ENCODE data around the gene RAPGEF2.
A peak's percentile ranks its signal among the peaks of the same experiment; 100 is the strongest.

Gene RAPGEF2

GRCh38 chr4:159195361-159195769 lies 92.5 kb downstream of the RAPGEF2 start:
- no peak for DNase-seq (ENCODE audit: low spot score)

- peak; percentile 44 for DNase-seq (ENCODE audit: low spot score)
Measured at GRCh38 chr4:159197260-159197884, 94.5 kb downstream of the RAPGEF2 start.

DNA sequence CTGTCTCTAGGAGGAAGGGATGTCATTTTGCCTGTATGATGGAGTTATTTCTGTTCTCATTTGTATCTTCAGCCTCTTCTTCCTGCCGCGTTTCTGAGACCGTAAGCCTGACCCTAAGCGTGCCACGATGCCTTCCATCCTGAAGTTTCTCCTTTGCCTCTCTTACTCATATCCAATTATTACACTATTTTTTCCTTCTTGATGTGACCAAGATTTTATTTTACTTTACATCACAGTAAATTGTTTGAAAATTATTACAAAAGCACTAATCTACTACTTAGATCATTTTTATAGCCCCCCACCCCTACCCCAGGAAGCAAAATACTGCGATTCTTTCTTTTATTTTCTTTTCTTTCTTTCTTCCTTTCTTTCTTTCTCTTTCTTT lies 95.0 kb downstream of the RAPGEF2 start:
- no peak for DNase-seq (ENCODE audit: low spot score)

DNA sequence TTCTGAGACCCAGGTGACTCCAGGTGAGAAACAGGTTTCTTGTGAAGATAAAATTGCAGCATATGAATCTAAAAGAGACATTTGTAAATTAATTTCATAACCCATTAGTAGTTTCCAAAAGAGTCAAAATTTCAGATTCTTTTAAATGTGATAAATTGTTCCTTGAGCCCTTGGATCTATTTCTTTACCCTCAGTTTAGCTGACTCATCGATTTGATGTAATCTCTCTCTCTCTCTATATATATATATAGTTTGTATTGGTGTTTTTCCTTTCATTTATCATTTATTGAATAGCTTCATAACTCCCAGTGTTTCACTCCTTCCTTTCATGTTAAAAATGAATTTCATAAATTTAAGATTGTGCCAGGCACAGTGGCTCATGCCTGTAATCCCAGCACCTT lies 96.9 kb downstream of the RAPGEF2 start:
- no peak for DNase-seq (ENCODE audit: low spot score)

DNA sequence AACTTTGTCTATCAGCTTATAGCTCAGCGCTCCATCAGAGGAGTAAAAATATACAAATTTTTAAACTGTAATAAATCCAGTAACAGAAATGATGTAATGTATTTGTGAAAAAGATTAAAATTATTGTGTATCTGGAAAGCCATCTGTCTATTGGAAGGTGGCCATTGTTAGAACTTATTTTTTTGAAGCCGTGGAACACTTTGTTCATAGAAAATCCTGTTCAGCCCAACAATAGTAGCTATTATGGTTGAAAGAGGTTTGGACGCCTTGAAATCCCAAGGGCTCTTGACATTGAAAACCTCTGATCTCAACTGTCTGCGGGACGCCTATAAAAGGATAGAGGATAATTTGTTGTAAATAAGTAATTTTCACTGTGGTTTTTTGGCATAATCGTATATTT lies 98.3 kb downstream of the RAPGEF2 start:
- DNase-seq (ENCODE audit: low spot score) = no peak

- DNase-seq (ENCODE audit: low spot score) = no peak
Measured at GRCh38 chr4:159204566-159204965, 101.7 kb downstream of the RAPGEF2 start.

DNA sequence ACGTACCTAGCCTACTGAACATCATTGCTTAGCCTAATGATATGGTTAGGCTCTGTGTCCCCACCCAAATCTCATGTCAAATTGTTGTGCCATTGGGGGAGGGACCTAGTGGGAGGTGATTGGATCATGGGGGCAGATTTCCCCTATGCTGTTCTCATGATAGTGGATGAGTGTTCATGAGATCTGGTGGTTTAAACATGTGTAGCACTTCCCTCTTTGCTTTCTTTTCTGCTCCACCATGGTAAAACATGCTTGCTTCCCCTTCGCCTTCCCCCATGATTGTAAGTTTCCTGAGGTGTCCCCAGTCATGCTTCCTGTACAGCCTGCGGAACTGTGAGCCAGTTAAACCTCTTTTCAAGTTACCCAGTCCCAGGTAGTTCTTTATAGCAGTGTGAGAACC lies 102.6 kb downstream of the RAPGEF2 start:
- DNase-seq (ENCODE audit: low spot score) = no peak

DNA sequence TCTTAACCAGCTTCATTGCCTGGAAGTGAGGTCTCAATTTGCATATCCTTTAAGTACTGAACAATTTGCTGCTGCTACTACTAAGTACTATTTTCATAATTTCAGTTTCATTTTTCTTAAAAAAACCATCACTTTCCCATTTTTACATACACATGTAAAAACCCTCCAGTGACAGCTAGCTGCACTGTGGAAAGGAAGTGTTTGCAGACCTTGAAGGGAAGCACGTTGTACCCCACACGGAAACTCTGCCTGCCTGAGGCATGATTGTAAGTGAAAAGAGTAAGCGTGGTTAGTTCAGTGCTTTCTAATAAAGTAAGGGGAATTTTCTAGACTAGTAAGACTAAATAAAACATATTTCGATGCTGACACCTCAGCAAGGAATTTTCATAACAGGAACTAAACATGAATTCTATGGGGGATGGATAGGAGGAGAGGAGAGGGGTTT lies 103.6 kb downstream of the RAPGEF2 start:
- DNase-seq (ENCODE audit: low spot score) = no peak

- DNase-seq (ENCODE audit: low spot score) = no peak
Measured at GRCh38 chr4:159209249-159209648, 106.4 kb downstream of the RAPGEF2 start.

- DNase-seq (ENCODE audit: low spot score) = no peak
Measured at GRCh38 chr4:159210975-159211374, 108.1 kb downstream of the RAPGEF2 start.

DNA sequence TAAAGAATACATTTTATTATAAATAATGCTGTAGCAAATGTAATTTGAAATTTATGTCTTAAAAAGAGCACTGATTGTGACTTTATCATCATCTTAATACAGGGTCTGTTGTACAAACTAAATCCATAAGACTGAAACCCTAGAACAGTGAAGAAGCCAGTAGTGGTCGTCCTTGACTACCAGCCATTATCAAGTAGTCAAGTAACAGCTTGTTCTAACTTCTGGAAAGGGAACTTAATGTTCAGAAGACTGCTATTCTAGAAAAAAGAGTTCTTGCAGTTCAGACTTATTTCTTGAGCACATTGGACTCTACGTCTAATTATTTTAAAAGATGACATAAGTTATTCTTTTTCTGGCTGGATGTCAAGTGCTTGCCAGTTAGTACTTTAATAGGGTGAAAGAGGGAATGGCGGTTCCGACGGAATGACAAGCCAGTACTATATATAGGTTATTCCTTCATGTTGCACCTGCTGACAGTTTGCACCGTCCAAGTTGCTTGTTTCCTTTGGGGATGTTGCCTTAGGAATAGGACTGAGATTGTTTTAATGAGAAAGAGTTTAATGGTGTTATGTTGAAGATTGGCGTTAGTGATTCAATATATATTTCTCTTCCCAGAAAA lies 109.9 kb downstream of the RAPGEF2 start:
- no peak for DNase-seq (ENCODE audit: low spot score)

GRCh38 chr4:159216834-159217233 lies 114.0 kb downstream of the RAPGEF2 start:
- DNase-seq (ENCODE audit: low spot score) = no peak

- no peak for DNase-seq (ENCODE audit: low spot score)
Measured at GRCh38 chr4:159219862-159220261, 117.0 kb downstream of the RAPGEF2 start.

DNA sequence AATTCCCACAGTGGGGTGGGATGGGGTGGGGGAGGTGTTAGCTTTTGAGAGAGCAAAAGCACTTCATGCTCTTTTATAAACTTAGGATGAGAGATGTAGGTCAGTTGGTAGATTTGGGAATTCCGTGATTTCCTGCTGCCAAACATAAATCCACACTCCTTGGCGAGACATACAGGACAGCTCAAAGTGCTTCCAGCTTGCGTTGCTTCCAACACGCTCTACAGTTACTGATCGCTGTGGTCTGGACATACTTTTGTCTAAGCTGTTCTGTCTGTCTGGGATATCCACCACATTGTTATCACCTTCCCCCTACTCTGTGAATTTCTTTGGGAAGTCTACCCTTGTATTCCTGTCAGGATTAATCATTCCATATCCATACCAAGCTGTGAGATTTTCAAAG lies 117.5 kb downstream of the RAPGEF2 start:
- DNase-seq (ENCODE audit: low spot score) = no peak

DNA sequence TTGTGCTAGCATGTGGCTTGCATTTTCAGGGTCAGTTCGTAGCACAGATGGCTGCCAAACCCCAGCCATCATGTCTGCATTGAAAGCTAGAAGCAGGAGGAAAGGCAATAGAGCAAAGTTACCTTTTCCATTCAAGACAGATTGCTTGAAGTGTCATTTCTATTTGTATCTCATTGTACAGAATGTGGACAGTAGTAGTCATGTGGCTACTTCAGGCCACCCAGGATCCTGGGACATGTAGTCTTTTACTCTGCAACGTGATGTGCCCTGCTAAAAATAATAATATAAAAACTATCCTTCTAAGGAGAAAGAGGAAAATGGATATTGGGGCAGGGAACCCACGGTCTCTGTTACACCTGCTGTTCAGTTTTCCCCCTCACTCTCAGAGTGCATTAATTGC lies 118.4 kb downstream of the RAPGEF2 start:
- no peak for DNase-seq (ENCODE audit: low spot score)

- DNase-seq (ENCODE audit: low spot score) = peak; percentile 20
Measured at GRCh38 chr4:159222043-159222552, 119.2 kb downstream of the RAPGEF2 start.

- no peak for DNase-seq (ENCODE audit: low spot score)
Measured at GRCh38 chr4:159224408-159224807, 121.5 kb downstream of the RAPGEF2 start.

- no peak for DNase-seq (ENCODE audit: low spot score)
Measured at GRCh38 chr4:159227378-159227777, 124.5 kb downstream of the RAPGEF2 start.

DNA sequence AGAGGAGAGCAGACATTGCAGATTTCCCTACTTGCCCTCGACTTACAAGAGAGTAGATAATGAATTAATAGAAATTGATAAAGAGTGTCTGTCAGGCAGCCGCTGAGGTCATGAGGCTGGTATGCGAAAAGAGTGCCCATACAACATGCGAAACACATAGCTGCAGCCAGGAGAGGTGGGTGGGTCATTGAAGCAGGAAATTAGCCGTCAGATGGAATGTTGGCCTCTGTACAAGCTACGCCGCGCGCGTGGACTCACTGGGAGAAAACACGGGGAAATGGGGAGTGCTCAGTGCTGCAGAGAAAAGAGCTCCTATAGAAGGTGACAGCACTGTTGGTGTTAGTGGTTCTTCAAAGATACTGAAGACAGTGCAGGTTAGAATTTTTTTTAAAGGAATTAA lies 125.1 kb downstream of the RAPGEF2 start:
- DNase-seq (ENCODE audit: low spot score) = peak; percentile 75

DNA sequence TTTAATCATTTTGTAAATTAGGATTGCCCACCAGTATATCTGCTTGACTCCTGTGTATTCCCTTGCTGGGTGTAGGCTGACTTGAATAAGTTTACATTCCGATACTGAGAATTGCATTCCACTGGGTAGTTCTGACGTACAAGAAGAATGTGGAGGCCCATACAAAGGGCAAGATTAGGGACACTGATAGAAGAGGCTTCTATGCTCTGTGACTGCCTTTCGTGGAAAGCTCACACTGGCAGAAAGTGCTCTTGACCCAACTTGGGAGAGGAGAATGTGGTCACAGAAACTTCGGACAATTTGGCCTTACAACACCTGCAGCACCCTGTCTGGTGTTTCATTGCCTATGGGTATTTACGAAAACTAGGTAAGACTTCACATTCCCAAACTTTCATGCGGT lies 126.3 kb downstream of the RAPGEF2 start:
- DNase-seq (ENCODE audit: low spot score) = no peak

DNA sequence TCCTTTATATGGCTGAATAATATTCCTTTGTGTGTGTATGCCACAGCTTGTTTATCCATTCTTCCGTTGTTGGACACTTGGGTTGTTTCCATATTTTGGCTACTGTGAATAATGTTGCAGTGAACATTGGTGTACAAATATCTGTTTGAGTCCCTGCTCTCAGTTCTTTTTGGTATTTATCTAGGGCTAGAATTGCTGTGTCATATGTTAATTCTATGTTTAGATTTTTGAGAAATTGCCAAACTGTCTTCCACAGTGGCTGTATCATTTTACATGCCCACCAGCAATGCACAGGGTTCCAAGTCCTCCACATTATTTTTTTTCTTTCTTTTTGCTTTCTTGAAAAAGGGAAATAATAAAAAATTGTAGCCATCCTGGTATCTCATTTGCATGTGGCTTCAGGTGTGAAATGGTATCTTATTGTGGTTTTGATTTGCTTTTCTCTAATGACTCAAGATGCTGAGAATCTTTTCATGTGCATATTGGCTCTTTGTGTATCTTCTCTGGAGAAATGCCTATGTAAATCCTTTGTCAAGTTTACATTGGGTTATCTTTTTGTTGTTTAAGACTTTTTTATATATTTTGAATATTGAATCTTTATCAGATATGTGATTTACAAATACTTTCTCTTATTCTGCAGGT lies 129.7 kb downstream of the RAPGEF2 start:
- no peak for DNase-seq (ENCODE audit: low spot score)

- no peak for DNase-seq (ENCODE audit: low spot score)
Measured at GRCh38 chr4:159235779-159236368, 133.0 kb downstream of the RAPGEF2 start.

DNA sequence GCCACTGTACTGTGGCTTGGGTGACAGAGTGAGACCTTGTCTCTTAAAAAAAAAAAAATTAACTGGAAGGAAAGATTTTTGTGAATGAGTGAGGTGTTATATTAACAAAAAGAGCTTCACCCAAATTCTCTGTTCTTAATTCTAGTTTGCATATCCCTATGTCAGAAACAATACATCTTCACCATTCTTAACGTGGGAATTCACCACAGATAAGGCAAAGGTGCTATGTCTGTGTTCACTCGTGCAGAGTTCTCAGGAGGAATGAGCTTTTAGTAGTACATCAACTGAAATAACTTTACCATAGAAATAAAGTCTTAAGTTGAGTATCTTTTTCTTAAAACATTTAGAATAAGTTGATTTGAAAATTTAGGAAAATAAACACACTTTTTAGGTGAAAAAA lies 135.1 kb downstream of the RAPGEF2 start:
- no peak for DNase-seq (ENCODE audit: low spot score)
